Daoy (cell line): ENCODE results near the gene SHB. TPM values are rescaled to one million over a fixed set of nuclear protein-coding genes. Genes with fewer than 3 reads are reported as not detected.
"Not testable (repeated sequence)": the region's sequence is repeated elsewhere in the genome, so short reads cannot be mapped to it uniquely, and the experiment has no call there.

ENCODE experiments used
- DNase-seq: peaks from one replicate; pipeline ENCODE4 v3.0.0-alpha.2; 2015; ENCODE audit warnings: low read depth
- total RNA-seq: library from RNA; depleted of rRNA; stranded (reverse); fragments of >200 nt; shearing (Covaris generic); gene quantifications from 2 replicates; pipeline ENCODE4 v1.2.3, GENCODE V29; 2014

Gene SHB
- total RNA-seq, 1 experiment from 2014 or later = 27.4 TPM

GRCh38 chr9:37969558-37970300, 99.3 kb downstream of the SHB start:
- no peak for DNase-seq

DNA sequence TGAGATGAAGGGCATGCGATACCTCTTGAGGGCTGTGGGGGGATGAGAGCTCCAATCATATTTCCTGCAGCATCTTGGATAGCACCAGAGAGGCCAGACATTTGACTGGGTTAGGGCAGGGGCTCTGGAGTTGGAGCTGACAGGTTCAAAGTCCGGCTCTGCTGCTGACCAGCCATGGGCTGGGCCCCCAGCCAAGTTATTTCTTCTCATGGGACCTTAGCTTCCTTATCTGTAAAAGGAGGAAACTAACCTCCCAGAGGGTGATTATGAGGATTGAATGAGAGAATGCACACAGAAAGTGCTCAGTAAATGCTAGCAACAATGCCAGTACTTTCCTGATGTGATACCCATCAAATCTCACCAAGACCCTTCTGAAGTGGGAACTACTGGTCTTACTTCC, 99.9 kb downstream of the SHB start:
- DNase-seq = no peak

GRCh38 chr9:37968228-37968701, 100.8 kb downstream of the SHB start:
- peak; percentile 68 for DNase-seq

- DNase-seq = no peak
Measured at GRCh38 chr9:37967761-37968080, 101.3 kb downstream of the SHB start.

DNA sequence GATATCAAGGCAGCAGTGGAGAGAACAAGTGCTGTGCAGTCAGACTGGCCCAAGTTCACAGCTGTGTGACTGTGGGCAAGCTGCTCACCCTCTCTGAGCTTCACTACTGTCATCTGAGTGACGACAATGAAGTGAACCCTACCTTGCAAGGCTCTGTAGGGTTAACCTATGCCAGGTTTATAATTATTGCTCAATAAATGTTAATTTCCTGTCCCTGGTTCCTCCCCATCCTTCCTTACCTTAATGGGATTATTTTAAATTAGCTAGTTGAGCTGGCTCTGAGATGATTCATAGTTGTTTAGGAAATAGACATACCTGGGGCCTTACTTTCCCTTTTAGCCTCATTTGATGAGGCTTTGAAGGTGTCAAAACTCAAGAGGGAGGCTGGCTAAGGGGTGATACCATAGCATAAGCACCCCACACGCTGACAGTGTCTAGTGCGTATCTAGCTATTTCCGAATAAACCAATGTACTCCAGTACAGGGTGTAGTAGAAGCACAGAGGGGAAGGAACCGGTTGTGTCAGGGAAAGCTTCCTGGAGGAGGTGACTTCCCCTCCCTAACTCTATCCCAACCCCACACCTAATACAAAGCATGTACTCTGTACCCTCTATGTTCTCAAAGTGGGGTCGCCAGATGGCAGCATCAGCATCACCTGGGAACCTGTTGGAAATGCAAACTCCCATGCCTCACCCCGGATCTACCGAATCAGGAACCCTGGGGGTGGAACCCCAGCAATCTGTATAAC, 101.8 kb downstream of the SHB start:
- no peak for DNase-seq

DNA sequence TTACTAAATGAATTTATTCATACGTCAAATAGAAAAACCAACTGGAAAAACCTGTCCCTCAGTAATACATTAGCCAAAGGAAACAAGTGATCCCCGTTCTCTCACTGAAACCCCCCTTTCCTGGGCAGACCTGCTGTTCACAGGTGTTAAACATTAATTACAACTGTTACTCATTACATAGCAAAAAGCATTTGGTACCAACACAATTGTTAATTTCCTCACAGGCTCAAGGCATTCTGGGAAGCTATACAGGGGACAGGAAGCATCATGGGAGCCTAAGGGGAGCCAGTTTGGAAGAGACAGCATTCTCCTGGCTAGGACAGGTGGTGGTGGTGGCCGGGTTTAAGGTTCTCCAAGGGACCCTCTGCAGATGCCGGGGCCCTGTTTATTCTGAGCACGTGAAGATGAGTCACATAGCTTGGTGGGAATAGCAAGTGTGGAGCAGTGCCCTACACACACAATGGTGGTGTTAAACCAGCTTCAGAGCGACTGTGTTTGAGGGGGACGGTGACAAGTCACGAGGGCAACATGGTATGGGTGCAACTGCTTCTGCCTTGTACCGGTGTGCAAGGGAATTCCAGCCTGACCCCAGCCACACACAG, 102.5 kb downstream of the SHB start:
- no peak for DNase-seq

GRCh38 chr9:37965676-37966345, 103.2 kb downstream of the SHB start:
- DNase-seq = not testable (repeated sequence)

GRCh38 chr9:37965116-37965515, 103.9 kb downstream of the SHB start:
- no peak for DNase-seq

DNA sequence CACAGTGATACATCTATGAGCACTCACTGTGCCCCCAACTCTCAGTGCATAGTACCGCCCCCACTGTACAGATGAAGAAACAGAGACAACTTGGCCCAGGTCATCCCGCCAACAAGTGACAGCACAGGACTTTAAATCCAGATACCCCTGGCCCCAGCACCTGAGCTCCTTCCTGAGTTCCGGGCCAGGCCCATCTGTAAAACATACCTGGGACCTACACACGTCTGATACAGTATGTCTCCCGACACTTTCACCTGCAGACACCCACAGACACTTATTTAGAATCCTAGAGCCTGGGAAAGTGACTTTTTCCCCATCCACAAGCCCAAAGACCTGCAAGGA, 104.3 kb downstream of the SHB start:
- no peak for DNase-seq

- DNase-seq = peak; percentile 89
Measured at GRCh38 chr9:37963936-37964739, 104.9 kb downstream of the SHB start.

- DNase-seq = no peak
Measured at GRCh38 chr9:37961351-37961750, 107.7 kb downstream of the SHB start.

GRCh38 chr9:37960631-37961030, 108.4 kb downstream of the SHB start:
- no peak for DNase-seq

DNA sequence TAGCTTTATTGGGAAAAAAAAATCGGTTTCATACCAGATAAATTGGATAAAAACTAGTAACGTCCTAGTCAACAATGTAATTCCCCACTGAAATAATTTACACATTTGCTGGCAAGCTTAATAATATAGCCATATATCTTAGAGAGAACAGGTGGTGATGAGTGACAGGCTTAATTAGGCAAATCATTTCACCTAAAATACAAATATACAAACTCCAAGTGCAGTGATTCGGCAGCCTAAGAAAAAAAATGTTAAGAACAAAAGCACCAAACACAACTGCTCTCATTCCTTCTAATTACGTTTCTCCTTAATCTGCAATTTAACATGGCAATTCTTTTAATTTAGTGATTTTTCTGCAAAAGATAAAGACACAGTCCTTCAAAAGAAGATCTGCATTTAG, 109.1 kb downstream of the SHB start:
- no peak for DNase-seq

DNA sequence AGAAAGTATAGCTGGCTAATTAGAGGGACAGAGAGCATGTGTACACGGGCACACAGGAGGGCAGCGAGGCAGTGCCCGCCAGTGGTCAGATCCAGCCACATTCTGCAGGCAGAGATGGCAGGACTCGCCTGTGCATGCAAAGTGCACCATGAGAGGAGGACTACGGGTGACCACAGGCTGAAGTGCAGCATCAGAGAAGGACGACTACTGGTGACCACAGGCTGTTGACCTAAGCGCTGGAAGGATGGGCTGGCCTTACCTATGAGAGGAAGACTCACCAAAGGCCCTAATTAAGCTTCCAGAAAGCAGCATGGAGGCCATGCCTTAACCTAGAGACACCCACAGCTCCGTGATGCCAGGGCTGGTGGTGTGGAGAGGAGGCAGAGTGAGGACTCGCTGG, 110.9 kb downstream of the SHB start:
- DNase-seq = no peak

DNA sequence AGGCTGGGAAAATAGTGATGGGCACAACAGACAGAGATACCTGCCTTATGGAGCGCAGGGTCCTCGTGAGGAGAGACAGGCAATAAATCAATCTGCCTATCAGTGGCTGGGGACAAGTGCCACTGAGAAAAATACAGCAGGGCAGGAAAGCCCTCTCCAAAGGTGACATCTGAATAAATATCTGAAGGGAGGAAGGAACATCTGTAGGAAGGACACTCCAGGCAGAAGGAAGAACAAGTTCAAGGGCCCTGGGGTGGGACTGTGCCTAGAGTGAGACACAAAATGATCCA, 111.4 kb downstream of the SHB start:
- DNase-seq = no peak

- no peak for DNase-seq
Measured at GRCh38 chr9:37956904-37957663, 111.9 kb downstream of the SHB start.

DNA sequence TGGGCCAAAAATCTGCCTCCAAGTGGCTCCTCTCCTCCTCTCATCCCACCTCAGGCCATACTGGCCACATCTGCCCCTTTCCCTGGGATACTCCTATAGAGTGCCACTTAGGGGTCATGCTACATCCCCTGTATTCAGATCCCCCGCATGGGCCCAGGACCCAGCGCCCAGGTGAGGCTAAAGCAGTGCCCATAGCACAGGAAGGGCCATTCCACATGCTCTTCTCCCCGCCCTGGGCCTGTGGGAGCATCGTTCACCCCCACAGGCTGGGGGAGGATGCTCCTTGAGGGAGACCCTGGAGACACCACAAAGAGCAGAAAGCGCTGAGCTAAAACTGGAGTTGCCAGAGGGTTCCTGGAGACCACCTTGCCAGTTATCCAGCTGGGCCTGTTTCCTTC, 112.6 kb downstream of the SHB start:
- no peak for DNase-seq

GRCh38 chr9:37955781-37956422, 113.1 kb downstream of the SHB start:
- DNase-seq = no peak

- DNase-seq = no peak
Measured at GRCh38 chr9:37954581-37954981, 114.4 kb downstream of the SHB start.

- DNase-seq = peak; percentile 98
Measured at GRCh38 chr9:37953775-37954437, 115.1 kb downstream of the SHB start.
